GM20431 (cell line): ENCODE measurements around the gene KRT85.

Experiments used
- in situ Hi-C: fragments of 300-500 bp; cut with MseI, MboI; formaldehyde crosslinking; loops from one replicate; pipeline ENCODE4 v1.15.0; 2020; ENCODE audit warnings: low sequenced_read_pairs; ENCODE audit not compliant: unreplicated experiment

The KRT85 gene

GRCh38 chr12:52335598-52336262 lies 31.6 kb downstream of the KRT85 start:
- in situ Hi-C loops: no loop called here

DNA sequence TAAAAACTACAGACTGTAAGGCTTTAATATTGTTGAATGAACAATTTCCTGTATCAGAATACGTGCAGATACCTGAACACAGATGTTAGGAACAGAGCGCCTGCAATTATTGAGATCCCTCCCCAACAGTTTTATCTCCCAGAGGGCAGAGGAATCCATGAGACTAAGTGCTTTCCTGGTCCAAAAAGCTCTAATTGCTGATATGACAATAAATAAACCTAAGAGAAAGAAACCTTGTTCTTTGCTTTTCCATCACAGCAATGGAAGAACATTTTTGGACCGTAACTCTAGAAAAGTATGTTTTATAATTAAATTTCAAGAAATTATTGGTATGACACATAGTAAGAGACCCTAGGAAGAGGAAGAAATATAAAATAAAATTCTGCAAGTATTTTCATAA lies 33.1 kb downstream of the KRT85 start:
- in situ Hi-C loops: no loop called here

DNA sequence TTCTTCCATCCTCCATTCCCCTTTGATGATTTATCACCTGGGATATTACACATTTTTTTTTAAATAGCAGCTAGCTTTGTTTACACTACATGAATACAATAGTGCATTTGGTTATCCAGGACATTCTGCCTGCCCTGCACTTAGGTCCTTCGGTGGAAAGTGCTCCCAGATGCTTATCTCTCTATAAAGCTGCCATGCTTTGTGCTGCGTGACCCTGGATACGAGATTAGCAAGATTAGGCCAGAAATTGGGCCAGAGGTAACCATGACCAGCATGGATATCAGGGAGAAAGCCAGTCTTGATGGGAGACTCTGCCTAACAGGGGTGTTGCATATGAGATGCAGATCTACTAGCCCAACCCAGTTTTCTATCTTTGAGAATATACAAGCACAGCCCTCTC lies 34.0 kb downstream of the KRT85 start:
- in situ Hi-C loops: no loop called here

GRCh38 chr12:52332381-52332780 lies 34.9 kb downstream of the KRT85 start:
- in situ Hi-C loops: no loop called here

DNA sequence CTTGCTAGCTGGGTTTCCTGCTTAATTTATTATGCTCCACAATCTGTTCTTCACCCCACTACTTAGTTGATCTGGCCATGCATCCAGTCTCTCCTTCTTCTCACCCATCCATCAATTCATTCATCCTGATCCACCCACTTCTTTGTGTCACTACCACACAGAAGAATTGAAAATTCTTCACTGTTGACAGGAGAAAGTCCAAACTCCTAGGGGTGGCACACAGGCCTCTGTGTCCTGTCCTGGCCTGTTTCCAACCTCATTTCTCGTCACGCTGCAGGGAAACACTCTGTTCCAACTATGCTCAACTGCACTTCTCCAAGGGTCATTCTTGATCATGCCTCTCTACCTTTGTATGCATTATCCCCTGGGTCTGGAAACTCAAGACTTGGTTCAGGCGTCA lies 35.4 kb downstream of the KRT85 start:
- in situ Hi-C loops: no loop called here

DNA sequence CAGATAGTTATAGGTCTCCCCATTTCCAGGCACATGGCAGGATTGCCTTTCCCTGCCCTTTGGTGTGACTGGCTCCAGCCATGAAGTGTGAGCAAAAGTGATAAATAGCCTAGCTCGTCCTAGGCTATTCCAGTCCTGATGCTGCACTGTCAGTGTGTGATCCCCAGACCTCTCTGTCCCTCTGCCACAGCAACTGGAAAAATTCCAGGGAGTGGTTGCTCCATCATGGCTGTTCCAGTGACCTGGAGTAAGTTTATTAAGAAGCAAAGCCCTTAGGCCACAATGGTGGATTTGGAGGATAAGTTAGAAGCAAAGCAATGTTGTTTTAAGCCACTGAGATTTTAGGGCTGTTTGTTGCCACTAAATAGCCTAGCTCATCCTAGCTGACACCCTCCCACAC lies 36.2 kb downstream of the KRT85 start:
- in situ Hi-C loops: no loop called here

- in situ Hi-C loops: loop anchor here (10.0 kb wide), 1 partner anchor 173 kb away; no protein-coding TSS in a partner anchor
These were observed 39.3 kb downstream of the KRT85 start for GRCh38 chr12:52327830-52328500.

GRCh38 chr12:52327052-52327829 lies 40.0 kb downstream of the KRT85 start:
- in situ Hi-C loops: loop anchor here (10.0 kb wide), 1 partner anchor 172 kb away; no protein-coding TSS in a partner anchor

DNA sequence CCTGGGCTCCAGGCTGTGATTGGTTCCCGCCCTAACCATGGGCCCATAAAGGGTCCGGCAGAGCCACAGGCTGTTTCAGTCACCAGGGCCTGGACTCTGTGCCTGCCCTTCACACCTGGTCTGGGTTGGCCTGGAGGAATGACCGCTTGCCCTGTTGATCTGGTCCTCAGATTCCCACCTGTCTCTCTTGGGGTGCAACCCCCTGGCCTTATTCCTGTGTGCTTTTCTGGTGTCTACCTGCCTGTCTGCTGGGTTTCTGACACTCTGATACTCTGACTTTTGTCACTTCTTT lies 43.2 kb downstream of the KRT85 start:
- in situ Hi-C loops: loop anchor here (10.0 kb wide), 1 partner anchor 169 kb away; no protein-coding TSS in a partner anchor

DNA sequence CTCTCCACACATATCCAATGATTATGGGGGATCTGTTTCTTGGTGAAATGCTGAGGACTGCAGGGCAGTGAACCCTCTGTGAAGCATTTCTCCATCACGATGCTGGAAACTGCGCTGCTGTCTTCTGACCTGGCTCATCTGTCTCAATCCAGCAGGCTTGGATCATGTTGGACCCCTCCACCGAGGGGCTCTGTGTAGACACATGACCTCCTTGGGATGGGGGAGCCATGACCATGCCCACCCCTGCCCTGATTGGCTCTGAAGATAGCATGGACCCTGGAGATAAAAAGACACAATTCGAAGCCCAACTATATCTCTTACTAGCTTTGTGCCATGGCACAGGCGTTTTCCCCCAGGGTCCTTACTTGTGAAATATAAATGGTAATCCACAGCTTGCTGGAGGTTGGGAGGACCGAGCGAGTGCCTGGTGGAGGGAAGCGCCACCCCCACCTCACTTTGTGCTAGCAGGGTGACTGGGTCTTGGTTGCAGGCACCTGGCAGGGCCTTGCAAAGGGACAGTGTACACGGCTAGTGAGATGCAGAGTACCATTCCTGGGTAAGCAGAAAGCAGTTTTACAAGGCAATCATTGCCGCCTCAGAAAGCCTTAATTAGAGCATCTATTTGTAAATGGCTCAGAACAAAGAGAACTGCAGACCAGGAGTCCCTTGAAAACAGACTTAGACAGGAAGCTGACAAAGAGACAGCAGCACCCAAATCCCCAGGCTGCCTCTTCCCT lies 43.7 kb downstream of the KRT85 start:
- in situ Hi-C loops: loop anchor here (10.0 kb wide), 1 partner anchor 169 kb away; no protein-coding TSS in a partner anchor

DNA sequence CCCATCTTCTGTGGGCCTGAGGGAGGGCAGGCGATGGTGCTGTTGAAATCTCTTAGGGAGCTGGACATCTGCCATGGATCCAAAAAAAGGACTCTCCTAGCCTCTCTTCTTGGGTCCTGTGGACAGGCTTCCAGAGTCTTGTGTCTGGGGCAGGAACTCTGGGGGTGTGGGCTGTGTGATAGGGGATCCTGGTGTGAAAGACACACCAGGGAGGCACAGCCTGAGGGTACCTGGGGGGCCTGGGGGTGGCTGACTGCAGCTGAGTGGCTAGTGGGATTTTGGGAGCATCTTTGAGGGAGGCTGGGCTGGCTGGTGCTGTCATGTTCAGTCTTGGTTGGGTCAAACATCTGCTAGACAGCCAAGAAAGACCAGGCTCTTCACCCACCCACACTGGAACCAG lies 44.3 kb downstream of the KRT85 start:
- in situ Hi-C loops: loop anchor here (10.0 kb wide), 1 partner anchor 168 kb away; no protein-coding TSS in a partner anchor

- in situ Hi-C loops: loop anchor here (10.0 kb wide), 1 partner anchor 167 kb away; no protein-coding TSS in a partner anchor
These were observed 45.2 kb downstream of the KRT85 start for GRCh38 chr12:52322069-52322468.

GRCh38 chr12:52321418-52321817 lies 45.9 kb downstream of the KRT85 start:
- in situ Hi-C loops: loop anchor here (10.0 kb wide), 1 partner anchor 167 kb away; no protein-coding TSS in a partner anchor

GRCh38 chr12:52320784-52321400 lies 46.4 kb downstream of the KRT85 start, which contains the start of gene KRT83:
Gene KRT83, minus strand, starts transcription at chr12:52321398. Its CDS starts 63 bp downstream, at chr12:52321335.
- in situ Hi-C loops: loop anchor here (10.0 kb wide), 1 partner anchor 166 kb away; no protein-coding TSS in a partner anchor

- in situ Hi-C loops: no loop called here
These were observed 48.2 kb downstream of the KRT85 start for GRCh38 chr12:52319097-52319496.

DNA sequence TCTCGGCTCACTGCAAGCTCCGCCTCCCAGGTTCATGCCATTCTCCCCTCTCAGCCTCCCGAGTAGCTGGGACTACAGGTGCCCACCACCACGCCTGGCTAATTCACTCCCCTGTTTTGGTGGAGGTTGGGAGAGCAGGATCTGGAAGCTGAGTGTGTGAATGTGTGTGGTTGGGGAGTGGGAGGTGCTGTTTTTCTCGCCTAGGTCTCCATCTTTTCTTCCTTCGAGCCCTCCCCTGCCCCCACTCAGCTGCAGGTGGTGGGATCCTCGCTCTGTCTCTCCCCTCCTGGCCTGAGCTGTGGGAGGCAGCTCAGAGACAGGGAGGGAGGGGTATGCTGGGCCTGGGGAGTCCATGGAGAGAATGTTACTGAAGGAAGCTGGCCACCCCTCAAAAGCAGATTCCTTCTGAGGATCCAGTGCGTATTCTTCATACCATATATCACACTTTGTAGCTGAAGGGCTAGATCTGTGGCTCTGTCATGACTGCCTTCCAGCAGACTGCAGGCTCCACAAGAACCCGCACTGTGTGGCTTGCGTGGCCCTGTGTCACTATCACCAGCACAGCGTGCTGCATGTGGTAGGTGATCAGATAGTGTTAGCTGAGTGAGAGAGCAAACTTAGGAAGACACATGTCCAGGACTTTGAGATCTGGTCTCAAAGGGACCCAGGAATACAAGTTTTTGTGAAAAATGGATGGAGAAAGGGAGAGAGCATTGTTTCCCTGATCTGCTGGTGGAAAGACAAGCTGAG lies 48.9 kb downstream of the KRT85 start:
- in situ Hi-C loops: no loop called here

DNA sequence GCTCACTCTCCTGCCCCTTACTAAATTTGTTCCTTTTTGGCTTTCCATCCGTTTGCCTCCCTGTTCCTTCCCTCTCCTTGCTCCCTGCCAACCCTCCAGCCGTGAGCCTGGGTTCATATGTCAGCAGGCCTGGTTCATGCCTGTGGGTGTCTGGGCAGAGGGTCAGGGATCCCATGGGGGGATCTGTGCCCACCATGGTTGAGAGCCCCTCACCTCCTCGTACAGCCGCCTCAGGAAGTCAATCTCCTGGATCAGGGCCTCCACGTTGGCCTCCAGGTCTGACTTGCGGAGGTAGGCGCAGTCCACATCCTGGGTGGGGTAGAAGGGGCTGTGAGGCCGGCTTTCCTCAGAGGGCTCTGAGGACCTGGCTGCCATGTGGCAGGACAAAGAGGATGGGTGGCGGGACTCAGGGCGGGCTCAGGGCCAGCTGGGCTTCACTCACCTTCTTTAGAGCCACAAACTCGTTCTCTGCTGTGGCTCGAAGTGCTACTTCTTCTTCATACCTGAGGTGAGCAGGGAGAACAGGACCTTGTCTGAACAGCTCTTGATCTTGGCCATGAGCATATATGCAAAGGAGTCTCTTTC lies 49.7 kb downstream of the KRT85 start:
- in situ Hi-C loops: no loop called here

DNA sequence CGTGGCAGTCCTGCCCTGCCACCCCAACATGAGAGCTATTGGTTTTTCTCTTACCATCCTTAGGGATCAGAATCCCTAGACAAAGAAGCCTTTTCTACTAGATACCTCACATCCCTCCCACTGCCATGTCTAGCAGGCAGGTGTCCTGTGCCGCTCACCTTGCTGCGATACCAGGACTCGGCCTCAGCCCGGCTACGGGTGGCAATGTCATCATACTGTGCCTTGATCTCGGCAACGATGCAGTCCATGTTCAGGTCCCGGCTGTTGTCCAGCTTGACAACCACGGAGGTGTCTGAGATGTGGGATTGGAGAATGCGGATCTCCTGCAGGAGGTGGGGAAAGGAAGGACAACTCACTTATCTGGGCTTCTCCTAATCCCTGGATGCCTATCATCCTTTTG lies 50.6 kb downstream of the KRT85 start:
- in situ Hi-C loops: no loop called here

- in situ Hi-C loops: no loop called here
These were observed 51.0 kb downstream of the KRT85 start for GRCh38 chr12:52316290-52316689.
